KMS-11 (cell line): Measurements from ENCODE around the gene NSD2.

Experiments used
- H2AFZ ChIP-seq: fragments of 200-600 bp; sonication (generic); 2 replicates; pipeline ENCODE4 v1.6.1; 2016; ENCODE audit warnings: antibody characterized with exemption, mixed run types, low read depth
- H3K27ac ChIP-seq: fragments of 200-600 bp; sonication (generic); 2 replicates; pipeline ENCODE4 v1.6.1; 2016; ENCODE audit warnings: mild to moderate bottlenecking, mixed run types
- H3K27me3 ChIP-seq: fragments of 200-600 bp; sonication (generic); 2 replicates; pipeline ENCODE4 v1.6.1; 2017; ENCODE audit warnings: mild to moderate bottlenecking, low read depth, mixed run types, moderate library complexity; ENCODE audit not compliant: insufficient read depth
- H3K36me3 ChIP-seq: fragments of 200-600 bp; sonication (generic); 2 replicates; pipeline ENCODE4 v1.6.1; 2017; ENCODE audit warnings: mild to moderate bottlenecking, mixed run types; ENCODE audit not compliant: insufficient read depth
- H3K4me1 ChIP-seq: fragments of 200-600 bp; sonication (generic); 2 replicates; pipeline ENCODE4 v1.6.1; 2016; ENCODE audit warnings: mild to moderate bottlenecking, low read depth, mixed run types; ENCODE audit not compliant: poor library complexity, severe bottlenecking
- H3K4me2 ChIP-seq: fragments of 200-600 bp; sonication (generic); 2 replicates; pipeline ENCODE4 v1.7.0; 2016; ENCODE audit warnings: mild to moderate bottlenecking, mixed run types
- H3K4me3 ChIP-seq: fragments of 200-600 bp; sonication (generic); IDR thresholded peaks from 2 replicates; pipeline ENCODE4 v1.6.1; 2017; ENCODE audit warnings: low read depth, low read length, mixed read lengths; ENCODE audit not compliant: insufficient read depth
- H3K79me2 ChIP-seq: fragments of 200-600 bp; sonication (generic); 2 replicates; pipeline ENCODE4 v1.6.1; 2016; ENCODE audit warnings: low read depth, mixed run types; ENCODE audit not compliant: insufficient read depth
- H3K9ac ChIP-seq: fragments of 200-600 bp; sonication (generic); 2 replicates; pipeline ENCODE4 v1.6.1; 2016; ENCODE audit warnings: mild to moderate bottlenecking, mixed run types
- H4K20me1 ChIP-seq: fragments of 200-600 bp; sonication (generic); 2 replicates; pipeline ENCODE4 v1.6.1; 2016; ENCODE audit warnings: mild to moderate bottlenecking, mixed run types; ENCODE audit not compliant: insufficient read depth
- TF ChIP-seq, protein P1 (sequence below): fragments of 200-600 bp; sonication (generic); conservative IDR thresholded peaks from 2 replicates; pipeline ENCODE4 v1.6.1; 2017; ENCODE audit warnings: low read depth, mild to moderate bottlenecking, antibody characterized with exemption, low read length, moderate library complexity, mixed read lengths

NSD2 gene

DNA sequence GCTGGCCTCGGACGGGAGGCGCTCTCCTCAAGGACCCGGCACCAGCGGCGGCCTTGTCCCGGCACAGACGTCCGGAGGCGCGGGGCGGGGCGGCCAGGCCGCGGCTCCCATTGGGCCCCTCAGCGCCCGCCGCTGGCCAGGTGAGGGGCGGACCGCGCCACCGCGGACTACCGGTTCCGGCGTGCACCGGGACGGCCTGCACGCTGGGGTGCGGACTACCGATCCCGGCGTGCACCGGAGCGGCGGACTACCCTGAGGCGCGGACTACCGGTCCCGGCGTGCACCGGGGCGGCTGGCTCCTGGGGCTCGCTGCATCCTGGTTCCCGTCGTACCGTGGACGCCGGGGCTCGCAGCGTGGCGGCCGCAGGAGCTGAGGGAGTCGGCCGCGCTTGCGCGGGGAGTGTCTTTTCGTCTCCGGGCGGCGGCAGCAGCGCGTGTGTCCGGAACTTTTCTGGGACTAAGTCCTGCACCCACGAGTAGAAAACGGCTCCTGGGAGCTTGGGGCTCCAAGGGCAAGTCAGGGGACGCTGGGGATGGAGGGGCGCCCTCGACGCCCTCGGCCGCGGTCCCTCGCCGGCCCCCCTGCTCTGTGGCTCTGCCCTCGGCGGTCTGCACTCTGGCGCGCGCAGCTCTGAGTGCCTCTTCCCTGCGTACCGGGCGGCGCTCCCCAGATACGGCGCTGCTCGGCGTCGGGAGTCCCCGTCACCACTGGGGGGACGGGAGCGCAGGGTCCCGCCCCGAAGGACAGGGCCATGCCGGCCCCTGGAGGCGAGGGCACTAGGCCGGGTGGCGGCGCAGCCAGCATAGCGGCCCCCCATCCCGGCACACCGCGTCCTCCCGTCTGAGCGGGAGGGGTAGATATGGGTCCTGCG is 14.9 kb upstream of the NSD2 start, which contains the start of gene LETM1:
Gene LETM1, minus strand, starts transcription at position 86 of the 872 bp plus-strand sequence. CDS start 206 bp downstream, outside the sequence.
- Histone ChIP-seq H3K27ac (peak within 1 kb of the TSS; percentile 94), H4K20me1 (no peaks in the 10 kb centered on the region), H3K4me3 (peak within 1 kb of the TSS; percentile 66), H3K9ac (peak within 1 kb of the TSS; percentile 93), H3K4me2 (peak within 1 kb of the TSS; percentile 66), H3K79me2 (peaks cover 60% of the 10 kb centered on the region), H3K36me3 (no peaks in the 10 kb centered on the region), H2AFZ (peak within 1 kb of the TSS; percentile 14; the same call in 1 of the 2 replicates), H3K4me1 (peaks cover 16% of the 10 kb centered on the region), H3K27me3 (no peaks in the 10 kb centered on the region)
- TF ChIP-seq, protein P1, sequence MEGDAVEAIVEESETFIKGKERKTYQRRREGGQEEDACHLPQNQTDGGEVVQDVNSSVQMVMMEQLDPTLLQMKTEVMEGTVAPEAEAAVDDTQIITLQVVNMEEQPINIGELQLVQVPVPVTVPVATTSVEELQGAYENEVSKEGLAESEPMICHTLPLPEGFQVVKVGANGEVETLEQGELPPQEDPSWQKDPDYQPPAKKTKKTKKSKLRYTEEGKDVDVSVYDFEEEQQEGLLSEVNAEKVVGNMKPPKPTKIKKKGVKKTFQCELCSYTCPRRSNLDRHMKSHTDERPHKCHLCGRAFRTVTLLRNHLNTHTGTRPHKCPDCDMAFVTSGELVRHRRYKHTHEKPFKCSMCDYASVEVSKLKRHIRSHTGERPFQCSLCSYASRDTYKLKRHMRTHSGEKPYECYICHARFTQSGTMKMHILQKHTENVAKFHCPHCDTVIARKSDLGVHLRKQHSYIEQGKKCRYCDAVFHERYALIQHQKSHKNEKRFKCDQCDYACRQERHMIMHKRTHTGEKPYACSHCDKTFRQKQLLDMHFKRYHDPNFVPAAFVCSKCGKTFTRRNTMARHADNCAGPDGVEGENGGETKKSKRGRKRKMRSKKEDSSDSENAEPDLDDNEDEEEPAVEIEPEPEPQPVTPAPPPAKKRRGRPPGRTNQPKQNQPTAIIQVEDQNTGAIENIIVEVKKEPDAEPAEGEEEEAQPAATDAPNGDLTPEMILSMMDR, result no peak

DNA sequence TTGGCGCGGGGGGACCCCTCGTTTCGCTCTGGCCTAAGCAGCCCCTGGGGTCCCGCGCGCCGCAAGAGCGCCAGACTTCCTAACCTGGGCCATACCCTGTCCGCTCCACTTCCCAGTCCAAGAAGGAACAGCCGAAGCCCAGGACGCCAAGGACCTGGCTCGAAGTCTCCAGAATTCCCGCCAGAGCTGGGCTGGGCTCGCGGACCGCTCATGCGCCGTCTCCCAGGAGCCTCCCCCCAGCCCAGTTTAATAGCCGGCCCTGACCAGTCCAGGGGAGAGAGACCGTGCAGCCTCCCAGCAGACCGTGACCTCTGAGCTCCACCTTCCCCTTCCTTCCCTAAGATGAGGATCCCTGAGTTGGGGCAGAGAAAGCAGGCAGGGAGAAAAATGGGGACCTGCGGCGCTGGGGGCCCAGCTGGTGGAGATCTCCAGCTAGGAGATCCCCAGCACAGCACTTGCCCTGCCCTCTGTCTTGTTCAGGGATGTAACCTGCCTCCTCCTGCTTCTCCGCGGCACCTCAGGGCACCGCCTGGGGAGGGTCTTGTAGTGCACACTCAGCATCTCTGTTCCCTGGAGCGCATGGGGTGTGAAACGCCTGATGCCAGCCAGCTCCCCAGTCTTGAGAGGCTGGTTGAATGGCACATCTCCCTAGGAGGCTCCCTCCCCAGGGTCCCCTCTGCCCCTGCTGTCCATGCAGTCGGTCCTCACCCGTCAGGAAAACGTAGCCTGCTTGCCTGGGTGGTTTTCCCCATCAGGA is 14.1 kb upstream of the NSD2 start:
- 0 out of 2 replicates have a peak, but pooled peaks cover 3% of the 10 kb centered on the region for H4K20me1 ChIP-seq
- peak overlapping the region; percentile 66 for H3K4me2 ChIP-seq
- H2AFZ ChIP-seq, result no peak overlapping the region
- H3K4me3 ChIP-seq, result peak overlapping the region; percentile 66
- TF ChIP-seq, protein P1, result no peak
- H3K9ac ChIP-seq, result peak overlapping the region; percentile 93
- peak overlapping the region; percentile 94 for H3K27ac ChIP-seq
- peaks cover 65% of the 10 kb centered on the region for H3K79me2 ChIP-seq
- no peaks in the 10 kb centered on the region for H3K27me3 ChIP-seq
- H3K36me3 ChIP-seq, result no peaks in the 10 kb centered on the region
- peaks cover 16% of the 10 kb centered on the region for H3K4me1 ChIP-seq

DNA sequence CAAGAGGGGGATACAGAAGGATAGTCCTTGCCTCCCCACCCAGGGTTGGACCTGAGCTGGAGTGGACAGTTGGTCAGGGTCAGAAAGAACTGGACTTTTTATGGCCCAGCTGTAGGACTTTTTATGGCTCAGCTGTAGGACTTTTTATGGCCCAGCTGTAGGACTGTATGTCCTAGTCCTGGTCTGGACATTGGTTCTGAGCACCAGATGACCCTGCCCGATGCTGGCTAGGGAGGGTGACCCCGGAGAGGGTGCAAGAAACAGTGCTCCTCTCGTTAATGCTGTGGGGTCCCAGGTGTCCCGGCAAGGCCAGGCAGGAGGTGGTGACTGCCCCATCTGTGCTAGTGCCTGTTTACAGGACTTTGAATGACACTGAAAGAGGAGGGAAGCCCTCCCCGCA is 13.3 kb upstream of the NSD2 start:
- H4K20me1 ChIP-seq, result 0 out of 2 replicates have a peak, but pooled peaks cover 3% of the 10 kb centered on the region
- H2AFZ ChIP-seq, result no peak overlapping the region
- H3K36me3 ChIP-seq, result no peaks in the 10 kb centered on the region
- peak overlapping the region; percentile 93 for H3K9ac ChIP-seq
- H3K27me3 ChIP-seq, result no peaks in the 10 kb centered on the region
- peaks cover 16% of the 10 kb centered on the region for H3K4me1 ChIP-seq
- peak overlapping the region; percentile 66; the same call in 1 of the 2 replicates for H3K4me2 ChIP-seq
- no peak overlapping the region for H3K4me3 ChIP-seq
- TF ChIP-seq, protein P1, result no peak
- H3K79me2 ChIP-seq, result peaks cover 72% of the 10 kb centered on the region
- peak overlapping the region; percentile 94 for H3K27ac ChIP-seq

DNA sequence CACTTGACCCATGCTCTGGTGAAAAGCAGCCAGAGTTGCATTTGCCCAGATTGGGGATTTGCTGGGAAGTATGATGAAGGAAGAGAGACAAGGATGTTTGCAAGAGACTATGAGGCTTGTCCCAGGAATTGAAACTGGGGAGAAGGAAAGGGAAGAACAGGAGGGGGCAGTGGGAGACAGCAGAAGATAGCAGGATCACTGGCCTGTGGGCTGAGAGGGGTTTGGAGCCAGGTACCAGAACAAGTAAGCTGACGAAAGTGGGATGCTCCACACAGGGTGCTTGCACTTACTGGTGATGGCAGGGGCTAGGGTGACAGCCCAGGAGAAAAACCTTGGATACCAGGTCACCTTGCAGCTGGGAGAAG is 11.8 kb upstream of the NSD2 start:
- Histone ChIP-seq H3K79me2 (peaks cover 87% of the 10 kb centered on the region), H3K4me1 (peaks cover 16% of the 10 kb centered on the region), H2AFZ (no peak overlapping the region), H4K20me1 (peaks cover 10% of the 10 kb centered on the region; the same call in 1 of the 2 replicates), H3K4me2 (no peak overlapping the region; the same call in 1 of the 2 replicates), H3K36me3 (no peaks in the 10 kb centered on the region), H3K27me3 (no peaks in the 10 kb centered on the region), H3K9ac (peak overlapping the region; percentile 93; the same call in 1 of the 2 replicates), H3K4me3 (no peak overlapping the region), H3K27ac (peak overlapping the region; percentile 94)
- TF ChIP-seq, protein P1, result no peak
